Neural progenitor cell (in vitro differentiated cells): ENCODE results near the gene RAB20. TPM values are rescaled to one million over a fixed set of nuclear protein-coding genes. Genes with fewer than 3 reads are reported as not detected.

Experiments used
- DNase-seq: peaks from one replicate; pipeline ENCODE4 v3.0.0-alpha.2; 2016; ENCODE audit warnings: low spot score
- H2AFZ ChIP-seq: fragments of 200-600 bp; sonication (generic); replicated peaks from 2 replicates; pipeline ENCODE4 v1.6.1; 2016; ENCODE audit warnings: antibody characterized with exemption
- H3F3A ChIP-seq: fragments of 200-600 bp; sonication (generic); 2 replicates; pipeline ENCODE4 v1.6.1; 2016; ENCODE audit warnings: antibody characterized with exemption, low read depth
- H3K27ac ChIP-seq: fragments of 200-600 bp; sonication (generic); 2 replicates; pipeline ENCODE4 v1.5.1; 2016; ENCODE audit warnings: mild to moderate bottlenecking
- H3K27me3 ChIP-seq: fragments of 200-600 bp; sonication (generic); 2 replicates; pipeline ENCODE4 v1.6.1; 2016; ENCODE audit warnings: mild to moderate bottlenecking, moderate library complexity
- H3K36me3 ChIP-seq: fragments of 200-600 bp; sonication (generic); 2 replicates; pipeline ENCODE4 v1.5.1; 2016
- H3K4me1 ChIP-seq: fragments of 200-600 bp; sonication (generic); 2 replicates; pipeline ENCODE4 v1.6.1; 2016; ENCODE audit warnings: mixed run types
- H3K4me2 ChIP-seq: fragments of 200-600 bp; sonication (generic); 2 replicates; pipeline ENCODE4 v1.6.1; 2016
- H3K4me3 ChIP-seq: fragments of 200-600 bp; sonication (generic); 2 replicates; pipeline ENCODE4 v1.5.1; 2016
- H3K79me2 ChIP-seq: fragments of 200-600 bp; sonication (generic); 2 replicates; pipeline ENCODE4 v1.6.1; 2016; ENCODE audit warnings: low read depth
- H3K9ac ChIP-seq: fragments of 200-600 bp; sonication (generic); 2 replicates; pipeline ENCODE4 v1.6.1; 2016
- H3K9me3 ChIP-seq: fragments of 200-600 bp; sonication (generic); 2 replicates; pipeline ENCODE4 v1.5.1; 2016; ENCODE audit warnings: low read depth
- H4K20me1 ChIP-seq: fragments of 200-600 bp; sonication (generic); 2 replicates; pipeline ENCODE4 v1.6.1; 2016; ENCODE audit warnings: low read depth
- H3K27ac Mint-ChIP-seq: 3 replicates; pipeline ENCODE4 v1.8.0; 2021; ENCODE audit warnings: mixed read lengths
- H3K27me3 Mint-ChIP-seq: 2 replicates; pipeline ENCODE4 v1.8.0; 2022; ENCODE audit warnings: low read depth, mild to moderate bottlenecking, inconsistent platforms, moderate library complexity, mixed read lengths; ENCODE audit not compliant: insufficient read depth
- H3K36me3 Mint-ChIP-seq: 3 replicates; pipeline ENCODE4 v1.8.0; 2021; ENCODE audit warnings: mixed read lengths
- H3K4me1 Mint-ChIP-seq: 3 replicates; pipeline ENCODE4 v1.8.0; 2021; ENCODE audit warnings: mixed read lengths
- H3K4me3 Mint-ChIP-seq: 3 replicates; pipeline ENCODE4 v1.8.0; 2021; ENCODE audit warnings: mild to moderate bottlenecking, moderate library complexity, mixed read lengths
- H3K9me3 Mint-ChIP-seq: 3 replicates; pipeline ENCODE4 v1.8.0; 2020; ENCODE audit warnings: mixed read lengths
- EZH2 ChIP-seq: fragments of 200-600 bp; sonication (generic); IDR thresholded peaks from 2 replicates; pipeline ENCODE4 v1.6.1; 2017; ENCODE audit warnings: antibody characterized with exemption, mild to moderate bottlenecking, moderate library complexity
- EZH2phosphoT487 ChIP-seq: fragments of 200-600 bp; sonication (generic); IDR thresholded peaks from 2 replicates; pipeline ENCODE4 v1.6.1; 2017; ENCODE audit warnings: antibody characterized with exemption
- total RNA-seq: library from RNA; depleted of rRNA; stranded (reverse); fragments of >200 nt; gene quantifications from 2 replicates; pipeline ENCODE4 v1.2.3, GENCODE V29; 2015; ENCODE audit warnings: low replicate concordance
- TF ChIP-seq, protein P1 (sequence below): fragments of 200-600 bp; sonication (generic); IDR thresholded peaks from 2 replicates; pipeline ENCODE4 v1.5.1; 2017; ENCODE audit warnings: antibody characterized with exemption, mild to moderate bottlenecking

The RAB20 gene
- total RNA-seq, 1 donor from 2014 or later, result 0.58 TPM

DNA sequence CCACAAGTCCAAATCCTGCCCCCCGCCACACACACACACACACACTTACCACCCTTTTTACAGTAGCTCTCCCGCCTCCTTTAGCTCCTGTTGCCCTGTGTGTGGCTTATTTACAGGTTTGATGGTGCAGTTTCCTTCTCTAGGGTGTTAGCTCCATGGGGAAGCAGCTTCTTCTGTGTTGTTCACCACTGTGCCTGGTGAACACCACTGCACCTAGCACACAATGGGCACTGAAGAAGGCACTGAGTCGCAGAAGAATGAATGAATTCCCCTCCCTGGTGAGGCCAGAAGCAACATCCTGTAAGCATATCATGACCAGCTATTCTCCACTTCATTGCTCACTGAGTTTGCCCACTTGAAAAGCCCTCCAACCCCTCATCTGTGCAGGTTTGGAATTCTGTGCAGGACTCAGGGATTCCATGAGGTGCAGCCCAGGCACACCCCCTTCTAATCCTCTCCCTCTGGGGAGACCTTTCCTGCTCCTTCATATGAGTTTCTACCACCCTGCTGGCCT lies 3.0 kb upstream of the RAB20 start:
- Histone ChIP-seq H3K4me3 (no peak overlapping the region), H3K27me3 (peaks cover 56% of the 10 kb centered on the region), H3K4me1 (no peaks in the 10 kb centered on the region), H3K4me2 (no peak overlapping the region), H3K27ac (no peak overlapping the region), H2AFZ (no peak overlapping the region), H3K79me2 (no peaks in the 10 kb centered on the region), H3K9ac (no peak overlapping the region), H4K20me1 (peaks cover 5% of the 10 kb centered on the region), H3K36me3 (no peaks in the 10 kb centered on the region), H3F3A (peaks cover 16% of the 10 kb centered on the region), H3K9me3 (no peaks in the 10 kb centered on the region)
- Mint-ChIP-seq H3K9me3 (no peaks in the 10 kb centered on the region), H3K36me3 (peaks cover 4% of the 10 kb centered on the region), H3K4me3 (no peak overlapping the region), H3K27me3 (peaks cover 23% of the 10 kb centered on the region), H3K27ac (no peak overlapping the region), H3K4me1 (peaks cover 8% of the 10 kb centered on the region)
- TF ChIP-seq EZH2 (no peak), EZH2phosphoT487 (no peak)
- TF ChIP-seq, protein P1, sequence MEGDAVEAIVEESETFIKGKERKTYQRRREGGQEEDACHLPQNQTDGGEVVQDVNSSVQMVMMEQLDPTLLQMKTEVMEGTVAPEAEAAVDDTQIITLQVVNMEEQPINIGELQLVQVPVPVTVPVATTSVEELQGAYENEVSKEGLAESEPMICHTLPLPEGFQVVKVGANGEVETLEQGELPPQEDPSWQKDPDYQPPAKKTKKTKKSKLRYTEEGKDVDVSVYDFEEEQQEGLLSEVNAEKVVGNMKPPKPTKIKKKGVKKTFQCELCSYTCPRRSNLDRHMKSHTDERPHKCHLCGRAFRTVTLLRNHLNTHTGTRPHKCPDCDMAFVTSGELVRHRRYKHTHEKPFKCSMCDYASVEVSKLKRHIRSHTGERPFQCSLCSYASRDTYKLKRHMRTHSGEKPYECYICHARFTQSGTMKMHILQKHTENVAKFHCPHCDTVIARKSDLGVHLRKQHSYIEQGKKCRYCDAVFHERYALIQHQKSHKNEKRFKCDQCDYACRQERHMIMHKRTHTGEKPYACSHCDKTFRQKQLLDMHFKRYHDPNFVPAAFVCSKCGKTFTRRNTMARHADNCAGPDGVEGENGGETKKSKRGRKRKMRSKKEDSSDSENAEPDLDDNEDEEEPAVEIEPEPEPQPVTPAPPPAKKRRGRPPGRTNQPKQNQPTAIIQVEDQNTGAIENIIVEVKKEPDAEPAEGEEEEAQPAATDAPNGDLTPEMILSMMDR, result no peak
- no peak for DNase-seq

DNA sequence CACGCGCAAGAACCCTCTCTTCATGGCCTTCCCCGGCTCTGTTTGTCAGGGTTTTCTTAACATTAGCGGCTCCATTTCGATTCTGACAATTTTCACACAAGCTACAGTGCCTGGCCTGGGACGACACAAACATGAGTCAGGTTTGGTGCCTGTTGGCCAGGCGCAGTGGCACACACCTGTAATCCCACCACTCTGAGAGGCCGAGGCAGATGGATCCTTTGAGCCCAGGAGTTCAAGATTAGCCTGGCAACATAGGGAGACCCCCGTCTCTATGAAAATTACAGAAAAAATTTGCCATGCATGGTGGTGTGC lies 1.9 kb upstream of the RAB20 start:
- Mint-ChIP-seq H3K36me3 (peaks cover 4% of the 10 kb centered on the region), H3K27me3 (peaks cover 27% of the 10 kb centered on the region), H3K9me3 (no peaks in the 10 kb centered on the region), H3K4me1 (peaks cover 8% of the 10 kb centered on the region), H3K4me3 (no peak overlapping the region), H3K27ac (no peak overlapping the region)
- peaks cover 16% of the 10 kb centered on the region for H3F3A ChIP-seq
- no peaks in the 10 kb centered on the region for H3K4me1 ChIP-seq
- H4K20me1 ChIP-seq, result peaks cover 5% of the 10 kb centered on the region
- no peak overlapping the region for H3K9ac ChIP-seq
- no peak for TF ChIP-seq EZH2
- TF ChIP-seq EZH2phosphoT487, result no peak
- TF ChIP-seq, protein P1, result no peak
- no peak overlapping the region for H3K27ac ChIP-seq
- no peaks in the 10 kb centered on the region for H3K36me3 ChIP-seq
- no peak for DNase-seq
- no peaks in the 10 kb centered on the region for H3K9me3 ChIP-seq
- no peak overlapping the region for H3K4me2 ChIP-seq
- no peaks in the 10 kb centered on the region for H3K79me2 ChIP-seq
- no peak overlapping the region for H2AFZ ChIP-seq
- no peak overlapping the region for H3K4me3 ChIP-seq
- H3K27me3 ChIP-seq, result peaks cover 62% of the 10 kb centered on the region

DNA sequence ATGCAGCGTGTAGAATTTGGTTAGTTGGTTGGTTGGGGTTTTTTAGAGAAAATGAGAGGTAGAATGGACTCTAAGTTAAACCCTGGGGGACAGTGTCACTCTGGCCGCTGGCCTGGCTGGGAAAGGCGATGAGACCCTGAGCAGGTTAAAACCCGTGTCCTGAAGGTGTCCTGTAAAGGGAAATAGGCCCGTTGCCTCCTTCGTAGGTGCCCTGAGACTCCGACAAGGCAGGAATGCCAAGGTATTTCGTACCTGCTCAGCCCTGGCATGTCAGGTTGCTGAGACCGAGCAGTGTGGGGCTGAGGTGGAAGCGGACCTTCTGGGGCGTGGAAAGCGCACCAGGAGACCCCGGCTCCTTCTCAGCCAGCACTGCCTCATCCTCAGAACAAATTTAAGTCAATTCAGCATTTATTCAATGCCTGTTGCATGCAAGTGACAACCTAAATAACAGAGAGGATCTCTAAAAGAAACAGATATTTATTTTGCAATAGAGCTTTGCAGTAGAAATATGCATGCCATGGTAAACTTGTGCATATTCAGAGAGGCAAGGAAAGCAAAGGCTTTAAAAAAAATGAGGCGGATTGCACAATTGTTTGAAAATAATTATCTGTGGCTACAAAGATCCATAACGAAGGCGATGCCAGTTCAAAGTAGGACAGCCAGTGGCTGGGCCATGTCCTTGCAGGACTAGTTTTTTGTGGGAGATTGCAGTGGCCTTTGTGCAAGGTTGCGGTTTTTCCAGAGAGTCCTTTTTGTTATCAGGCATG lies 1.4 kb upstream of the RAB20 start:
- peaks cover 62% of the 10 kb centered on the region for H3K27me3 ChIP-seq
- peak overlapping the region; percentile 98 for H3K4me3 Mint-ChIP-seq
- H2AFZ ChIP-seq, result no peak overlapping the region
- peaks cover 5% of the 10 kb centered on the region for H4K20me1 ChIP-seq
- H3K9me3 Mint-ChIP-seq, result no peaks in the 10 kb centered on the region
- no peaks in the 10 kb centered on the region for H3K4me1 ChIP-seq
- H3K9me3 ChIP-seq, result no peaks in the 10 kb centered on the region
- H3K36me3 ChIP-seq, result no peaks in the 10 kb centered on the region
- H3K36me3 Mint-ChIP-seq, result peaks cover 4% of the 10 kb centered on the region
- TF ChIP-seq EZH2phosphoT487 (no peak), EZH2 (no peak)
- TF ChIP-seq, protein P1, result no peak
- H3K4me2 ChIP-seq, result no peak overlapping the region
- no peak overlapping the region for H3K27ac ChIP-seq
- peaks cover 8% of the 10 kb centered on the region for H3K4me1 Mint-ChIP-seq
- H3K79me2 ChIP-seq, result no peaks in the 10 kb centered on the region
- peaks cover 16% of the 10 kb centered on the region for H3F3A ChIP-seq
- no peak overlapping the region for H3K9ac ChIP-seq
- H3K4me3 ChIP-seq, result no peak overlapping the region
- DNase-seq, result no peak
- peaks cover 27% of the 10 kb centered on the region for H3K27me3 Mint-ChIP-seq
- H3K27ac Mint-ChIP-seq, result no peak overlapping the region
